Spleen (tissue), 3 donors: Measurements from ENCODE around the gene YTHDF2.
"Not testable (repeated sequence)": the region's sequence is repeated elsewhere in the genome, so short reads cannot be mapped to it uniquely, and the experiment has no call there.

ENCODE experiments used
- POLR2A ChIP-seq, 3 donors: fragments of 450-650 bp; IDR thresholded peaks; one replicate each; pipeline ENCODE4 v1.5.1; 2017; ENCODE audit warnings: antibody characterized with exemption in 3 of 3, mild to moderate bottlenecking in 1 of 3
- POLR2AphosphoS5 ChIP-seq, 3 donors: sonication (generic); formaldehyde crosslinking; IDR thresholded peaks; one replicate each; pipeline ENCODE4 v1.5.1; 2017; ENCODE audit warnings: antibody characterized with exemption in 3 of 3

- TF ChIP-seq POLR2AphosphoS5, POLR2A (IDR thresholded peaks at IDR 0.05): not testable (repeated sequence)
Measured at GRCh38 chr1:28794582-28794981, 57.8 kb downstream of the YTHDF2 start.
